Body of pancreas (tissue), 4 donors: ENCODE results near the gene ARL17A. TPM values are rescaled to one million over a fixed set of nuclear protein-coding genes. Genes with fewer than 3 reads are reported as not detected.
"Not testable (repeated sequence)": the region's sequence is repeated elsewhere in the genome, so short reads cannot be mapped to it uniquely, and the experiment has no call there.

Experiments
- ATAC-seq: fragments of 150-250 bp; one replicate; pipeline ENCODE4 v1.9.1; 2016
- DNase-seq, 4 donors: peaks; one replicate each; pipeline ENCODE4 v3.0.0-alpha.2; 2019
- H3K27ac ChIP-seq, 4 donors: fragments of 200-600 bp; sonication (generic); 1 replicate in 3 of 4; 2 replicates in 1 of 4; pipeline versions ENCODE4 v1.5.1 to v1.6.1; 2016 to 2019; ENCODE audit warnings: mild to moderate bottlenecking in 1 of 4, mixed read lengths in 1 of 4, moderate library complexity in 1 of 4
- H3K27me3 ChIP-seq, 2 donors: fragments of 200-600 bp; sonication (generic); one replicate each; pipeline ENCODE4 v1.6.0; 2016; ENCODE audit warnings: mild to moderate bottlenecking in 1 of 2
- H3K36me3 ChIP-seq, 2 donors: fragments of 200-600 bp; sonication (generic); replicated peaks in 1 of 2; 2 replicates each; pipeline ENCODE4 v1.5.1; 2016; ENCODE audit warnings: low read depth in 2 of 2; ENCODE audit not compliant: insufficient read depth in 1 of 2
- H3K4me1 ChIP-seq: fragments of 200-600 bp; sonication (generic); one replicate; pipeline ENCODE4 v1.6.0; 2016
- H3K4me3 ChIP-seq, 2 donors: fragments of 200-600 bp; sonication (generic); 1 replicate in 1 of 2; 2 replicates in 1 of 2; pipeline ENCODE4 v1.5.1; 2016 to 2019
- H3K9me3 ChIP-seq, 3 donors: fragments of 200-600 bp; sonication (generic); 1 replicate in 2 of 3; 2 replicates in 1 of 3; pipeline ENCODE4 v1.5.1; 2016
- WGBS, 2 donors: methylation state at CpG; one replicate each; pipeline ENCODE4 v1.1.5; 2017; 5-methylcytosine and 5-hydroxymethylcytosine counted together
- intact Hi-C: fragments of 100-400 bp; cut with DNase I; formaldehyde crosslinking; loops from one replicate; pipeline ENCODE4 v1.15.1; 2023
- total RNA-seq, 2 donors: library from RNA; depleted of rRNA; stranded (reverse); fragments of >200 nt; gene quantifications; one replicate each; pipeline ENCODE4 v1.1.0, GENCODE V29; 2016

The ARL17A gene
- total RNA-seq, 2 donors from 2014 or later: 10.1 to 13.8 TPM

DNA sequence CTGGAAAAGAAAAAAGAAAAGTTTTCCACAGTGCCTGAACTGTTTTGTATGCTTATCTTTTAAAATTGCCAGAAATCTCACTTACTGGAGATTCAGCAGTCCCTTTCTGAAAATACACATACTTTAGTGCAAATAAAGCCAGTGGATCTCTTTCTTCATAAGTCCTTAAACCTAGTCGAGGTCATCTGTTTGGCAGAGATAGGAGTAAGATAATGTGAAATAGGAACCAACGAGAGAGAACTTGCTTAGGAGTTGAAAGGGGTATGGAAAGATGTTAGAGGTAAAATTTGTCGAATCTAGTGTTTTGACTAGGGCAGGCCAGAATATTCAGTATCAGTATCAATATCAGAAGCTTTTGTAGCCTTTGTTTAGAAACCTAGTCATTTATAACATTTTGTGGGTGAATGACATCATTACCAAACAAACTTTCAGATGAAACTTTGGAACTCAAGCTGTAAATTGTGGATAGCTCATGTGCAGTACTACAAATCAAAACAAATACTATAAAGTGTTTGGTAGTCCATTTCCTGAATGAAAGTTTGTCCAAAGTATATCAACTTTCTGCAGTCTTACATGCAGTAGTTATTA lies 18.9 kb upstream of the ARL17A start:
- 10 to 28% methylated on average over 3 of the region's 3 CpGs for WGBS, 2 donors
- H3K9me3 ChIP-seq, H3K27ac ChIP-seq, ATAC-seq, H3K36me3 ChIP-seq, H3K27me3 ChIP-seq, DNase-seq, H3K4me3 ChIP-seq, H3K4me1 ChIP-seq, intact Hi-C loops: not testable (repeated sequence)

DNA sequence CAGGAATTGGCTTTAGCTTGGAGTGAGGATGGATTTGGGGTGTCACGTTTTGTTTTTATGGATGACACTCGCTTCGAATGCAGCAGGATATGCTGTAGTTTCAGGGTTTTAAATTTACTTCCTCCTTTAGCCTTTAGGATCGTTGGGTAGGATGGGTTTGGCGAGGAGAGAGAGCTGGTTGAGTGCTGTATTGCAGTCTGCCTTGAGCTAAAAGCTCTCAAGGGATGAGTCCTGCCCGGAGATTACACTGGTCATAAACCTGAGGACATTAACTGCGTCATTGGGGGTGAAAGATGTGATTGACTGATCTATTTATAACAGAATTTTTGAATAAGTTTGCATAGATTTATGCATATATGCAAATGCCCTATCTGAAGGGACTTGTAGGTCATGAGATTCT lies 11.8 kb upstream of the ARL17A start:
- H3K4me3 ChIP-seq, intact Hi-C loops, H3K36me3 ChIP-seq, H3K27ac ChIP-seq, DNase-seq, H3K9me3 ChIP-seq, H3K27me3 ChIP-seq, H3K4me1 ChIP-seq: not testable (repeated sequence)
- no CpG with 5 or more reads among the region's 7 CpGs for WGBS, 2 donors
- ATAC-seq: peak; percentile 46

DNA sequence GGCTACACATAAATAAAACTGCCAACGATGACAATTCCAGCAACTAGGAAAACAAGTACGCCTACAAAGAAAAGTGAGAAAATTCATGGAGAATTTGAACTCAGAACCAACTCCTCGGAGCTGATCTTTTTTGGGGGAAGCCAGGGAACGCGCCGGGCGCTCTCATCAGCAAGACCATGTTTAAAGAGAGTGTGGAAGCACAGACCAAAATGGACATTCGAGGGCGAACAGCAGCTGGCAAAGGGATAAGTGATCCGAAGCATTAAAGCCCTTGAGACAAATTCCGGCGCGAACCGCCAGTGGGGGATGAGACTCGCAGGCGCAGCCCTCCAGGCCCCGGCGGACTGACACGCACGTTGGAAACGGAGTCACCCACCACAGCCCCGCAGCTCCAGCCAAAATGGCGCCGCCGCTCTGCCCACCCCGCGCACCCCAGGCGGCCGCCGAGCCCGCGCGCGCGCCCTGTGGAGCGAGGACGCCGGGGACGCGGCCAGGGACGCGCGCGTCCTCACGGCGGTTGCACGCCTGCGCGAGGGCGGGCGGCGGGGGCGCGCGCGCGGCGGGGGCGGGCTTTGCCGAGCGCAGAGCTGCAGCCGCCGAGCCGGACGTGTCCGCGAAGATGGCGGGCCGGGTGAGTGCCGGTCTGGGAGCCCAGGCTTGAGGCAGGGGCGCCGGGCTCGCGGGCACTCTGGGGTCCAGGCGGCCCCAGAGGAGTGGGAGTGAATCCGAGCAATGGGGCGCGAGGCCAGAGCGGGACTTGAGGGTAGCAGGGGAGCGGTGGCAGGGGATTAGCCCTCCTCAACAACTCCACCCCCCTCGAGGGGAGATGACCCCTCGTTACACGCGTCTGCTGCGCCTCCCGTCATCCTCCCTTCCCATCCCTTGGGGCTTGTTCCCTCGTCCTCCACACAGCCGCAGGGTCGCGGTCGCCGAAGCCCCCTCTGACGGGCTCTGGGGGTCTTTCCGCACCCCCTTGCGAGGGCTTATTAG lies 11.0 kb upstream of the ARL17A start, which contains the start of gene NSF:
Gene NSF (plus strand): TSS at position 513 of the 990 bp plus-strand sequence. CDS start 107 bp downstream, at position 620.
- H3K4me3 ChIP-seq, DNase-seq, H3K27ac ChIP-seq, H3K27me3 ChIP-seq, H3K9me3 ChIP-seq, H3K4me1 ChIP-seq, intact Hi-C loops, H3K36me3 ChIP-seq: not testable (repeated sequence)
- no CpG with 5 or more reads among the region's 95 CpGs for WGBS, 2 donors
- peak; percentile 98 for ATAC-seq

DNA sequence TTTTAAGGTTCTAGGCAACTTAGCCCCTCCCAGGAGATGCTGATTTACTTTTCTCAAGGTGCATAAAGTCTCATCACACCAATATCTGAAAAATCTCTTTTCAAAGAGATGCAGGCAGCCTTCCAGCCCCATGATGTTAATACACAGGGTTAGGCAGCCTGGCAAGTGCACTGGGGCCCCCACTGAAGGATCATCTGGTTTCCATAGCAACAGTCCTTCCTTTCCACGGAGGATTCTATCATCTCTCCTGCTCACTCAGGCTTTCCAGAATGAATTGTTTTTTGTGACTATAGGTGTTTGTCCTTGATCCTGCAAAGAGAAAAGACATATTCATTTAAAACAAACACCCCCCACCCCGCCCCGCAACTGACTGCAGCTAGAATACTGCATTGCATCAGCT lies 6.0 kb upstream of the ARL17A start:
- H3K4me1 ChIP-seq, ATAC-seq, H3K36me3 ChIP-seq, H3K9me3 ChIP-seq, H3K27me3 ChIP-seq, DNase-seq, intact Hi-C loops, H3K4me3 ChIP-seq, H3K27ac ChIP-seq: not testable (repeated sequence)
- WGBS, 2 donors: no CpG with 5 or more reads among the region's 3 CpGs

DNA sequence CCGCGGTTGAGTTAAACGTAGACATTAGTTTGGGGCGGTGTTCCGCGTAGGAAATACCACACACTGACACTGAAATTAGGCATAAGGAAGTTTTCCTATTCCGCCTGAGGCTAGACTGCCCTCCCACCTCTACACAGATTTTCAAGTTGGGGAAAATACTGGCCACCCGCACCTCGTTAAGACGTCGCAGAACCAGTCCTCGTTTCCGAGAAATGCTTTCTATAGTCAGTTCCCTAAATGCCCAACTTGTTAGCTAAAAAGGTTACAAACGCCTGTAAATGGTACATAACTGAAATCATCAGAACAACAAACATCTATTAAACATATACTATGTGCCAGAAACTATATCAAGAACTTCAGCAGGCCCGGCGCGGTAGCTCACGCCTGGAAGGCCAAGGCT lies 591 bp upstream of the ARL17A start:
- H3K9me3 ChIP-seq, H3K27me3 ChIP-seq, intact Hi-C loops, ATAC-seq, H3K36me3 ChIP-seq, H3K4me3 ChIP-seq, H3K4me1 ChIP-seq, DNase-seq: not testable (repeated sequence)
- peak overlapping the region in 2 of 4 donors; percentile 67 to 73 for H3K27ac ChIP-seq
- 0% methylated on average over 4 to 6 of the region's 18 CpGs for WGBS, 2 donors

DNA sequence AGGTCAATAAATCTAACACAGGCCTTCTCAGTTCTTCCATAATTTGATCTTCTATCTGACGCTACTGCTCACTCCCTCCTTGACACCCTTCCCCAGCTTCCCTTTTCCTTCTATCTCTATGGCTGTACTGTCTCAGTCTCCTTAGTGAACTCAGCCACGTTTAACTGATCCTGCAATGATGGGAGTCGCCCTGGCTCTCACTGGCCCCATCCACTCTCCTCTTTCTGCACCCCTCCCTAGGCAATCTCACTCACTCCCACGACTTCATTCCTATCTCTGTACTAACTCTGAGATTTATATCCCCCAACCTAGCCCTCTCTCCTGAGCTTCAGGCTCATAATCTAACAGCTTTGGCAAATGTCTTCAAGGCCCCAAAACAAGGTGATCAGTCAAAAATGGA lies 7.7 kb downstream of the ARL17A start:
- ATAC-seq, H3K4me1 ChIP-seq, H3K27me3 ChIP-seq, DNase-seq, H3K4me3 ChIP-seq, H3K27ac ChIP-seq, intact Hi-C loops, H3K36me3 ChIP-seq, H3K9me3 ChIP-seq: not testable (repeated sequence)
- no CpG with 5 or more reads among the region's 4 CpGs for WGBS, 2 donors

DNA sequence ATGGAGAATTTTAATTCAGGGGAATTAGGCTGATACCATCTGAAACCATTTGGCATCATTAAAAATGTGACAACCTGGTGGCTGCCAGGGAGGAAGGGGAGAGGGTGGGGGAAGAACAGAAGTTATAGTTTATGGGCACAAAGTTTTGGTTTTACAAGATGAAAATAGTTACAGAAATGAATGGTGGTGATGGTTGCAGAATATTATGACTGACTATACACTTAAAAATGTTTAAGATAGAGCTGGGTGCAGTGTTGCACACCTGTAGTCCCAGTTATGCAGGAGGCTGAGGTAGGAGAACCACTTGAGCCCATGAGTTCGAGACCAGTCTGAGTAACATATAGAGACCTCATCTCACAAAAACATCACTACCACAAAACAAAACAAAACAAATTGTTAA lies 12.5 kb downstream of the ARL17A start:
- H3K4me1 ChIP-seq, H3K27me3 ChIP-seq, DNase-seq, H3K4me3 ChIP-seq, ATAC-seq, H3K36me3 ChIP-seq, H3K9me3 ChIP-seq, intact Hi-C loops, H3K27ac ChIP-seq: not testable (repeated sequence)
- no CpG with 5 or more reads among the region's 1 CpG for WGBS, 2 donors

DNA sequence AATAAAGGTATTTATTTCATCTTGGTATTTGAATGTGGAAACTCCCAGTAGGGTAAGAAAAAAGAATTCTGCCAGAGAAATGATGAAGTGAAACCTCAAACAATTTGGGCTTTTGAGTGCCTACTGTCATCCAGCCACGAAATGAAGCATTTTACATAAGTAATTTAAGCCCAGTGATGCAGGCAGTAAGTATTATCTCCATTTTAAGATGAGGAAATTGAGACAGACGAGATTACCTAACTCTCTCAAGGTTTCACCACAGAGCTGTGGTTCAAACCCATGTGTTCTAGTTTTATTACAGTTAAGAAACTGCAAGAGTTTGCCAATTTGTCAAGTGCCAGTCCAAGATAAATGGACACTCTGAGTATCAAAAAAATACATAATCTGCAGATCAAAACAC lies 13.2 kb downstream of the ARL17A start:
- H3K9me3 ChIP-seq, H3K27me3 ChIP-seq, H3K27ac ChIP-seq, H3K4me3 ChIP-seq, H3K4me1 ChIP-seq, ATAC-seq, H3K36me3 ChIP-seq, intact Hi-C loops, DNase-seq: not testable (repeated sequence)
- no CpG with 5 or more reads among the region's 2 CpGs for WGBS, 2 donors

DNA sequence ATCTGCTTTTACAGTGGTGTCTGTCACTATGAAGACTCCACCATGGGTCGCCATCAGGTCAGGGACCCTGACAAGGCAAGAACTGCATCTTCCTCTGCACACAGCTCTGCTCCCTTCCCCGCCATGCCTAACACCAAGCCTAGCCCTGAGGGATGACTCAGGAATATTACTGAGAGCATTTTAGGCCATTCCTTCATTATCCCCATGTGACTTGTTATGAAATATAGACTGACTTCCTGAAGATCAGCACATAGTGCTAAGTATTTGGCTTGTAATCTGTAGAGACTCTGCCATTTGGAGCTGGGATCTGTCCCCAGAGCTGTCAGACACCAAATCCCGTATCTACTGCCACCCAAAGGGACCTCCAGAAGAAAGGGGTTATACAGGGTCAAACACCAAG lies 19.4 kb downstream of the ARL17A start:
- H3K27ac ChIP-seq, H3K4me1 ChIP-seq, H3K9me3 ChIP-seq, DNase-seq, intact Hi-C loops, H3K4me3 ChIP-seq, H3K27me3 ChIP-seq, ATAC-seq, H3K36me3 ChIP-seq: not testable (repeated sequence)
- no CpG with 5 or more reads among the region's 3 CpGs for WGBS, 2 donors

DNA sequence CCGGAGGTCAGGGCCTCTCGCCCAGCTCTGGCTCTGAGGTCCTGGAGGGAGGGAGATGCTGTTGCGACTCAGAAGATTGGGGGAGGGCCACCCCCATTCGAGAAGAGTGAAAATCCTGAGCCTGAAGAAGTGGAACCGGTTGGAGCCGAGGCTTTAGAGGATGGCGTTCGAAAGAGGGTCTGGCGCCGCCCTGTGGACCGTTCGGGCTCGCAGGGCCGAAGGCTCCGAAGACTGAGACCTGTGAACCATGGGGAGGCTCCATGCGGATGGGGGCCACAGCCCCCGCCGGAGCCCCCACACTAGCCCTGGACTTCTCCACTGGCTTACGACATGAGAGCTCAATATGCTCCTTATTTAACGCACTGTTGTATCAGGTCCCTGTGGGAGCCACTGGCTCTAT lies 20.3 kb downstream of the ARL17A start:
- DNase-seq, H3K9me3 ChIP-seq, ATAC-seq, intact Hi-C loops, H3K27me3 ChIP-seq, H3K4me3 ChIP-seq, H3K36me3 ChIP-seq, H3K27ac ChIP-seq, H3K4me1 ChIP-seq: not testable (repeated sequence)
- no CpG with 5 or more reads among the region's 20 CpGs for WGBS, 2 donors

DNA sequence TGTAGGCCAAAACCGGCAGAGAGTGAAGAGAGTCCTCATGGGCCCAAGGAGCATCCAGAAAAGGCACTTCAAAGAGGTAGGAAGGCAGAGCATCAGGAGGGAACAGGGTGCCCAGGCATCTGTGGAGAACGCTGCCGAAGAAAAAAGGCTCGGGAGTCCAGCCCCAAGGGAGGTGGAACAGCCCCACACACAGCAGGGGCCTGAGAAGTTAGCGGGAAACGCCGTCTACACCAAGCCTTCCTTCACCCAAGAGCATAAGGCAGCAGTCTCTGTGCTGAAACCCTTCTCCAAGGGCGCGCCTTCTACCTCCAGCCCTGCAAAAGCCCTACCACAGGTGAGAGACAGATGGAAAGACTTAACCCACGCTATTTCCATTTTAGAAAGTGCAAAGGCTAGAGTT lies 30.9 kb downstream of the ARL17A start:
- H3K4me3 ChIP-seq, H3K27ac ChIP-seq, intact Hi-C loops, H3K9me3 ChIP-seq, H3K36me3 ChIP-seq, H3K4me1 ChIP-seq, ATAC-seq, DNase-seq, H3K27me3 ChIP-seq: not testable (repeated sequence)
- 97 to 98% methylated on average over 9 of the region's 10 CpGs for WGBS, 2 donors

DNA sequence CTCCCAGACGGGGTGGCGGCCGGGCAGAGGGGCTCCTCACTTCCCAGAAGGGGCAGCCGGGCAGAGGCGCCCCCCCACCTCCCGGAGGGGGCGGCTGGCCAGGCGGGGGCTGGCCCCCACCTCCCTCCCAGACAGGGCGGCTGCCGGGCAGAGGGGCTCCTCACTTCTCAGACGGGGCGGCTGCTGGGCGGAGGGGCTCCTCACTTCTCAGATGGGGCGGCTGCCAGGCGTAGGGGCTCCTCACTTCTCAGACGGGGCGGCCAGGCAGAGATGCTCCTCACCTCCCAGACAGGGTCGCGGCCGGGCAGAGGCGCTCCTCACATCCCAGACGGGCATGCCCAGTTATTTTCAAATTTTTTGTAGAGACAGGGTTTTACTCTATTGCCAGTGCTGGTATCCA lies 44.8 kb downstream of the ARL17A start:
- H3K4me1 ChIP-seq, H3K9me3 ChIP-seq, ATAC-seq, DNase-seq, H3K4me3 ChIP-seq, intact Hi-C loops, H3K27ac ChIP-seq, H3K27me3 ChIP-seq, H3K36me3 ChIP-seq: not testable (repeated sequence)
- 95 to 99% methylated on average over 8 to 17 of the region's 22 CpGs for WGBS, 2 donors
